Inflammatory macrophage treated with lipopolysaccharide for 1 hour (primary cell): ENCODE data around the gene RASGRF2.
"Not testable (repeated sequence)": the region's sequence is repeated elsewhere in the genome, so short reads cannot be mapped to it uniquely, and the experiment has no call there.

Source experiments
- DNase-seq, 2 donors: peaks; one replicate each; pipeline ENCODE4 v3.0.0-alpha.2; 2020 to 2022

The RASGRF2 gene

DNA sequence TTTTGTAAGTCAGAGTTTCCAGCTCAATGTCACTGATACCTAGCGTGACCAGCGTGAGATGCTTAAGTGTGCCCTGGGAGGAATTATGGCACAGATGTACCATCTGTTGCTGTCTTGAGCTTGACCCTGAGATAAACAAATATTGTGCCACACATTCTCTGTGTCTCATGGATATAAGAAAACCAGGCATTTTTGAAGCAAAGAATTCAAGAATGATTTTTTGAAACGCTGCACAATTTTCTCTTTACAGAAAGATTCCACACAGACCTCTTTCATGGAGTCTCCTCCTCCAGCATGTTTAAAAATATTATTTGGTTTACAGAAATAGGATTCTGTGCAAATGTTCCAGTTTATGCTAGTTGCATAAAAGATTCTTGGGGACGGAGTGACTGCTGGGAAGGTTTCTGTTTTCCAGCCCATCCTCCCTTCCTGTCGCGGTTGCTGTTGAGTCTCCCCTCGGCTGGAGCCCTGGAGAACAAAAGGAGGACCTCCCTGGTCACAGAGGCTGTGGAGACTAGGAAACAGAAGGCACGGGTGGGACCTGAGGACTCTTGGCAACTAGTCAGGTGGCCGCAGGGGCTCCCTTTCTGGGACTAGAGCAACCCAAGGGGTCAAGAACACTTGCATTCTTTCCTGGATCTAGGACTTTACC, 120.8 kb downstream of the RASGRF2 start:
- no peak for DNase-seq

DNA sequence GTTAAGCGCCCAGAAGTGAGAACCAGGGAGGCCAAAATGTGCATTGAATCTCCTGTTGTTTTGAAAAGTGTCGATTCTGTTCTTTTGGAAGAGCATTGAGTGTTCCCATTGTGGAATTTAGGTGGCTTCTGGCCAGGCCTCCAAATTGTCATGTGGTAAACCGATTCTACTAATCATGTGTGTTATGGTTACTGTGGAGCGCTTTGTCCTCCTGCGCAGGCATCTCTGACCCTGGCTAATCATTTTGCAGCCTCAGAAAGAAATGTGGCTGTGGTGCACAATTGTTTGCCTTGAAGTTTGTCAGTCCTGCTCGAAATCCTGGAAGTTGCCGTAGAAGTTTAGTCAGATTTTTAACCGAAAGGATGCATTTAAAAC, 121.3 kb downstream of the RASGRF2 start:
- no peak for DNase-seq

DNA sequence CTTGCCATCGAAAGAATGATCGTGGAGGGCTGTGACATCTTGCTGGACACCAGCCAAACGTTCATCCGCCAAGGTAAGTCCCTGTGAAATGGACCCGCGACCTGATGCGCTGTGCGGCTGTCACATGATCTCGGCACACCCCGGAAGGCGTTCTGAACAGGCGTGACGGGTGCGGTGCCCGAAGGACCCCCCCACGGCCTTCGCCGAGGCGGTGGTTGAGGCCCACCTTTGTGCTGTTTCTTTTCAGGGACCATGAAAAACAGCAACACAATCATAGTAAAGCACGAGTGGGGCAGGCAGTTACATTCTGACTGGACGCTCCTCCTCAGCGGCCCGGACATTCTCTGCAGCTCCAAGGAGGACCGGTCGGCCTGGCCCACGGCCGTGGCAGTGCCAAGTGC, 126.7 kb downstream of the RASGRF2 start:
- DNase-seq: no peak

DNA sequence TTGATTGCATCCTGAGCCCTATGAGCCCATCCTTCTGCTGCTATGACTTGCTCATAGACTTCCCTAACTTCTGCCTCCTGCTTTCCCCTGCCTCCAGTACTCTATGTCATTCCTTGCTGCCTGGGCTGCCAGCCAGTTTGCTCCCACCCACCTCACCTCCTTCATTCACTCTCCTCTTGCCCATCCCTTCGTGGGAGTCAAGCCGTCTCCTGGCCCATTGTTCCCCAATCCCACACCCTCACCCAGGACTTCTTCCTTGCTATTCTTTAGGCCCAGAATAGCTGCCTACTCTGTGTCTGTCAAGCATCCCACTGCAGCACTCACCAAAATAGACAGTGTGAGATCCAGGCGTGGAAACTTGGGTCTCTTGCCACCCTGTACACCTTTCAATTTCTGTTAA, 131.0 kb downstream of the RASGRF2 start:
- no peak for DNase-seq

DNA sequence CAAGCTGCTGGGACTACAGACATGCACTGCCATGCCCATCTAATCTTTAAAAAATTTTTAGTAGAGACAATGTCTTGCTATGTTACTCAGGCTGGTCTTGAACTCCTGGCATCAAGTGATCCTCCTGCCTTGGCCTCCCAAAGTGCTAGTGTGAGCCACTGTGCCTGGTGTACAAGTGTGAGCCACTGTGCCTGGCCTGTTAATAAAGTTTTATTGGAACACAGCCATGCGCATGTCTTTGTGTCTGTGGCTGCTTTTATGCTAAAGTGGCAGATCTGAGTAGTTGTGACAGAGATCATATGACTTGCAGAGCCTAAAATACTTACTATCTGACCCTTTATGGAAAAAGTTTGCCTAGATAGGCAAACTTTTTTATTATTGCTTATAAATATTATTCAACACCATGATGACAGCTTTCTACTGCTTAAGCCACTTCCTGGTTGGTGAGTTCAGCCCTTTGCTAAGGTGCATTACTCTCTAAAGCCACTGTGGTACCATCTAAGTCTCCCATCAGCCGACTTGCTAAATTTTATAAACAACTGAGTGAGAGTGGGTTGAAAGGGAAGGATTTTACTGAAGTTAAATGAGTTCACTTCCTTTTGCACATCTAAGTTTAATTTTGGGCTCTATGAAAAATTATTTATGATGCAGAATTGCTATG, 133.5 kb downstream of the RASGRF2 start:
- no peak for DNase-seq

DNA sequence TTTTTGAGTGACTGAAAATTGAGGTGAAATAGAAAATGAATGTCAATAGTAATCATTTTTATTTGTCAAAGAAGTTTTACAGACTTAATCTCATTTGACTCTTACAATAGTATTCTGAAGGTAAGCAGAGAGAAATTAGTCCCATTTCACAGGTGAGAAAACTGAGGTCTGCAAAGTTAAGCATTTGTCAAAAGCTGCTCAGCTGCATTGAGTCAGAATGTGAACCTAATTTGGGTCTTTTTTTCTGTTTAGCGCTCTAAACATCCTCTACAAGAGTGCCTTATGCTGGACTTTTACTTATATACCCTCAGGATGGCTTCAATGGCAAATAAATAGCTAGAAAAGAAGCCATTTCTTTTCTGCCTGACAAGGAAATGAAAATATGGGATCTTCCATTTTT, 135.7 kb downstream of the RASGRF2 start:
- DNase-seq: no peak

DNA sequence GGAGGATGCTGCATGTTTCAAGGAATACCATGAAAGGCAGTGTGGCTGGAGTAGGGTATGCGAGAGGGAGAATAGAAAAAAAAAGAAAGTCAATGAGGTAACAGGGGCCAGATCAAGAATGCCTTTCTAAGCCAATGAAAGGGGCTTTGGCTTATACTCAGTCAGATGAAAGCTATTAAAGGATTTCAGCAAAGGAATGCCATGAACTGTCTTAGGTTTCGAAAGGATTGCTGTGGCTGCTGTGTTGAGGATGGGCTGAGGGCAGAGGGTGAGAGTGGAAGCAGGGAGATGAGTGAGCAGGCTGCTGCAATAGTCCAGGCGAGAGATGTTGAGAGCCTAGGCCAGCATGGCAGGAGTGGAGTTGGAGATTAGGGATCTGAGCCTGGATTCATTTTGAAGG, 137.6 kb downstream of the RASGRF2 start:
- DNase-seq: no peak

DNA sequence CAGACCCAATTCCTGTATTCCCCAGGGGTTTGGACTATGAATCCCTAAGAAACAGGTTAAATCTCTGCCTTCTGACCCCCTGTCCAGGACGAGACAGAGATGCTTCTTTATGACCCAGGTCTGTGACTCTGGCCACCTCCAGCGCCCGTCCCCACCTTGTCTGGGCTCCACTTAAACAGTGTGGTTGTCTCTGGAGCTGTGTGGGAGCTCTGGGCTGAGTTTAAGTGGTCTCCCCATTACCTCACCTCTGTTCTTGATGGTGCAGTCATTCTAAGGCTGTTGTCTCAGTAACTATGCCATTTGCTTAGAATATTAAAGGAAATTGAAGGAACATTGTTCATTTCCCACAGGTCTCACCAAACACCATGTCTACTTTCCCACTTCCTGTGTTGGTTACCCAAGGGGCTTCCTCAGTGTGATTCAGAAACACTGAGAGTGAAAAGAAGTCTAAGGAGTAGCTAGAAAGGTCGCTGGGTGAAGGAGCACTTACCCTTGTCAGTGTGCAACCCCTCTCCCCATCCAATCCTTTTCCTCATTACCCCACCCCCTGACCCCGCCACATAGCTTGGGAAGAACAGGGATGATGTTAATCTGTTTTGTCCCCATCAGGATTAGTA, 145.2 kb downstream of the RASGRF2 start:
- DNase-seq: no peak

DNA sequence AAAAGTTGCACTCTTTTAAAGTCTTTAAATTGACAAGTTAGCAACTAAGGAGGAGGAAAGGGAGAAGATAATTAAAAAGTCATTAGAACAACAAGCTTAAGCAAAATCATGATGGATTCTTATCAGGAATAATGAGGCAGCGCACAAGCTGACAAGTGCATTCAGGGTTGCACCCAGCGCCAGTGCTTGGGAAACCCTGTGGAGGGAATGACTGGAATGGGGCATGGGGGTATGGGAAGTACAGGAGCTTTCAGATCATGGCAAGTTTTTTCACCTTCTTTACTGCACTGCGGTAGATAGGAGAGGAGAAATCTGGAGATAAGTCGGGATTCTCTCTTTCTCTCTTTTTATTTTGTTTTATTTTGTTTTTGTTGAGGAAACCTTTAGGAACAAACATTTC, 155.1 kb downstream of the RASGRF2 start:
- no peak for DNase-seq

DNA sequence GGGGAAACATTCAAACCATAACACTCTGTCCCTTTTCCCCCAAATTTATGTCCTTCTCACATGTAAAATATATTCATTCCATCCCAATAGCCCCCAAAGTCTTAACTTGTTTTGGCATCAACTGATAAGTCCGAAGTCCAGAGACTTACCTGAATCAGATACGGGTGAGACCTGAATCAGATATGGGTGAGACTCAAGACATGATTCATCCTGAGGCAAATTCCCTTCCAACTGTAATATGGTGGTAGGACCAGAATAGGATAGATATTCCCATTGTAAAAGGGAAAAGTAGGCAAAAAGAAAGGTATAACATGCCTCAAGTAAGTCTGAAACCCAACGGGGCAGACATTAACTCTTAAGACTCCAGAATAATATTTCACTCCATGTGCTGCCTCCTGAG, 157.4 kb downstream of the RASGRF2 start:
- DNase-seq: no peak

DNA sequence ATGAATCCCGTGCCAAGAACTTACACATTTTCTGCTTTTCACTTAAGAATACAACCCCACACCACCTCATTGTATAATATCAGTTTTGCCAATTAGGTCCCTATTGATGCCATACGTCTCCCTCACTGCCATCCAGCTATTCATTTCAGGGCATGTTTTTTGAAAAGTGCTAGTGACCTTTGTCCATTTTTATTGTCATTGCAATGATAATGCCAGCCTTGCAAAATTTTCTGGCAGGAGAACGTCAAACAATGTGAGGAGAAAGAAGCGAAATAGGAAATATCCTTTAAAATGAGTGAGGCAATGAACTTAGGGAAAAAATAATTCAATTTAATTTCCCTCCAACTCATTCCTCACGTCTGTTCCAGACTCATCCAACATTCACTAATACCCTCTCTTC, 161.1 kb downstream of the RASGRF2 start:
- DNase-seq: no peak

DNA sequence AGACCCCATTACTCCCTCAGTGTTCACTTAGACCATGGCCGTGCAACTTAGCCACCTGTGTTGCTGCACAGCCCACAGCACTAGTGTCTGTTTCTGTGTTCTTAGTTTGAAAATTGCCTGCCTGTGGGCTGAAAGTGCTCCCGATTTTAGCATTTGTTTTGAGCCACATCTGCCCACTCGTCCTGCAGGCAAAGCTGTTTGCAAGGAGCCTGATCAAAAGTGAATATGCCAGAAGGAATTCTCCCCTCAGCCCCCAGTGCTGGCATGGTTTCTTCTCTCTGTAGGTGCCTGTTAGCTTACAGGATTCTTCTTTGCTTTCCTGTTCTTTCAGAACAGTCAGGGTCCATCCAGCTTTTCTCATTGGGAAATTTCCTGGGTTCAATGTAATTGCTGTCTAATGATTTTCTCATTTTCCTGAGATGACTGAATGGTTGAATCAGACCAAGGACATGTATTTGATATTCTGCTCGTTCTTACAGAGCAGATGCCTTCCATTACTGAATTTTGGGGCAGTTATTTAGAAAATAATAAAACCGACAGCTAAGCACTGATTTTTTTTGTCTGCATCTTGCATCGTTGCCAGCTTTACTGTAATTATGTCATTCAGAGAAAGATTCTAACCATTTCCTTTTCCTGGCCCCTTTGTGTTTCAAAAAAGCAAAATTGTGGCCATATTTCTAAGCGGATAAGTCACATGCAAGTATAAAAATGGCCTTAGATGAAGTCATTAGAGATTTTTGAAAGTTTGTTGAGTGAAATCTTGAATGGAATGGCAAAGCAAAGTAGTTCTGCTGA, 161.9 kb downstream of the RASGRF2 start:
- no peak for DNase-seq

DNA sequence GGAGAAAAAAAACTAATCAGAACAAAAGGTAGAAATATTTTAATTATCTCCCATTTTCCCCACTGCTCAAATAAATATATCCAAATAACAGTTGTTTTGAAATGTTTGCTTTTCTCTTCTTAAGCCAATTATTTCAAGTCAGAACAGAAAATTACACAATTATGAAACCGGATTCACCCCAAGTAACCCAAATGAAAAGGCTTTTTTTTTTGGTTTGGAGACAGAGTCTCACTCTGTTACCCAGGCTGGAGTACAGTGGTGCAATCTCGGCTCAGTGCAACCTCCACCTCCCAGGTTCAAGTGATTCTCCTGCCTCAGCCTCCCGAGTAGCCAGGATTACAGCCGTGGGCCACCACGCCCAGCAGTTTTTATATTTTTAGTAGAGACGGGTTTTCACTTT, 164.5 kb downstream of the RASGRF2 start:
- DNase-seq: not testable (repeated sequence)

DNA sequence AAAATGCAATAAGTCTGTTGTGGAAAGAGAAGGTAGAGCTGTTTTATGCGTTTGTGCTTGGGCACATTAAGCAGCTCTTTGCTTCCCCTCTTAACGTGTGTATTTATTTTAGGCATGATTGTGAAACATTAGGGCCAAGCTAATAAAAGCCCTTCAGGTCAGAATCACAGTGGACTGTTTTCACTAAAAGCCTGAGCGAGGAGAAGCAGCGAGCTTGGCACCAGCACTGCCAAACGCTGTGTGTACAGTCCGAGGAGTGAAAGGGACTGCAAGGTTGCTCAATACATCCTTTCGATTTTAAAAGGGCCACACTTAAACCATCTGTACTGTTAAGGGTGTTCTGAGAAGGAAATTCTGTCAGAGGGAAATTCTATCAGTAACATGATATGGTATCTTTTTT, 165.8 kb downstream of the RASGRF2 start:
- DNase-seq: peak in 1 of 2 donors; percentile 3

DNA sequence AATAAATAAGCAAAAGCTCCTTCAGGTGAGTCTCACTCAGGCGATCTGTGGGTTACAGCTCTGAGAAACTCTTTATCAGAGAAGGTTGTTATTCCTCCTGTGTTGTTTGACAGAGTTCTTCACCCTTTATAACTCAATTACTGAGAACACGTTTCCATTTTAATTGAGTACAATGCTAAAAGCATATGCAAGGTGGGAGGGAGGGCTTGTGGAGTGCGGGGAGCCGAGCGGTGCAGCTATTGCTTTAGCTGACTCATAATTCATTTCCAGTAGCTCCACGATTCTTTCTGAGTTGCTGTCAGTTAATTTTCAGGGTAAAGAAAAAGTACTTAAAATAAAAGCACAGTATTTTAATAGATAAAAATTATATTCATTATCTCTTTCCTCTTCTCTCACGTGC, 168.3 kb downstream of the RASGRF2 start:
- DNase-seq: no peak

DNA sequence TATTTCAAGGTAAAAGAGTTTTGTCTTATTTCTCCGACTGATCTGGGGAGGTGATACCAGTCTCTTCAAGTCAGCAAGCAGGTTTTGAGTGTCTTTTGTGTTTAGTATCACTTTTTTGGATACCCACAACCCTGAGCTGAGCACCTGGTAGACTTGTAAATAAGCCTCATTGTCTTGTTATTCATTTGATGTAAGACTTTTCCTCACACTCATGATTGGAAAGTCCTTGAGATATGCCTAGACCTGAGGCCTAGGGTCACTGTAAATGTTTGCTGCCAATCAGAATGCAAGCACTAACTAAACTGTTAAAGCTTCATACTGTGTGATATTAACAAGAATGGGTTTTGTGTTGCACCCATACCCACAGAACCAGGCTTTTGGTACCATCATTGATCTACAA, 172.2 kb downstream of the RASGRF2 start:
- no peak for DNase-seq

DNA sequence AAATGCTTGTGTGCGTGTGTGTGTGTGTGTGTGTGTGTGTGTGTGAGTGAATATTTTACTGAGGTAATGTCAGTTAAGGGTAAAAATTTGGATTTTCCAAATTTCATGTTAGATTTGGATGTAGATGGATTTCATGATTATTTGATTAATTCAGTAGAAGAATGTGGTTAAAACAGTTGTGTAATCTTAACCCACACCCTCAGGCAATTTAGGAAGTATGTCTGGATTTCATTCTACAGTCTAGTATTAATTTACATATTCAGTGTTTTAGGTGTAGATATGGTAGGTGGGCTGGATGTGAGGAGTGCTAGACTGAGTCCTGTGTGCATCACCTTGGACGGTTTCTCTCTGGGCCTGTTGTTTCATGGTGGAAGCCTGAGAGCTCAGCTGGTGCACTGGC, 173.9 kb downstream of the RASGRF2 start:
- peak in 1 of 2 donors; percentile 3 for DNase-seq

DNA sequence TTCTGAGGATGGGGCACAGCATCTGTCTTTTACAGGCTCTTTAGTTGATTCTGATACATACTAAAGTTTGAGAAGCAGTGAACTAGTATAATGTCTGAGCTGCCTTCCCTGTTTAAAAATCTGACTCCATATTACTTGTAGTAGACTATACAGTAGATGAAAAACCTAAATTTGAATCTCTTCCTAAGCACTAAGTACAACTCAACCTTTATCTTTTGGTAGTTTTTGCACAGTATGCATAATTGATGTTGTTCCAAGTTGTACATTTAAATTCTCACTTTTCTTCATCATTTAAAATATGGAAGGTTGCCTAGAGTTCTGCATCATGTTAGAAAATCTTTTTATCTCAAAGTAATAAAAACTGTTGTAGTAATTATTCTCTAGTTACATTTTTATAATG, 174.4 kb downstream of the RASGRF2 start:
- DNase-seq: no peak

DNA sequence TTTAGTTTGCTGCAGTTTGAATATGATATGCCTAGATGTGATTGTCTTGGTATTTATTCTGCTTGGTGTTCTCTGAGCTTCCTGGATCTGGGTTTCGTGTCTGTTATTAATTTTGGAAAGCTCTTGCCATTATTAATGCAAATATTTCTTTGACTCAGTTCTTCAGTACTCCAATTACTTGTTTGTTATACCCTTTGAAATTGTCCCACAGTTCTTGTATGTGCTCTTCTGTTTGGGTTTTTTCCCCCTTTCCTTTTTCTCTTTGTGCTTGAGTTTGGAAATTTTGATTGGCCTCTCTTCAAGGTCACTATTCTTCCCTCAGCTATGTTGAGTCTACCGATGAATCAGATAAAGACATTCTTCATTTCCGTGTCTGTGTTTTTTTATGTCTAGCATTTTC, 176.4 kb downstream of the RASGRF2 start:
- no peak for DNase-seq

DNA sequence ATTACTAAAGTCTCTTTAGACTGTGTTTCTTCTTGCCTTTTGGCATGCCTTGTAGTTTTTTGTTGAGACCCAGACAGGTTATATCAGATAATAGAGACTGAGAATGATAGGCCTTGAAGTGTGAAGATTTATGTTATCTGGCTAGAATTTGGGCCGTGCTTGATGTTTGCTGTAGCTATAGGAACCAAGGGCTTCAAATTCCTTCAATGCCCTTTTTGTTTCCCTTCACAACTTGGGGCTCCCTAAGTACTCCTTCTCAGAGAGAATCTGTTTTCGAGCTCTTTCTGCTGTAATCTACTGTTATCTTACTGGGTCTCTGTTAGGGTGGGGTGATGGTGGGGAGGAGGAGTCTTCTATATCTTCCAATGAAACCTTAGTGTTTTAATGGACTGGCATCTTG, 177.7 kb downstream of the RASGRF2 start:
- no peak for DNase-seq

DNA sequence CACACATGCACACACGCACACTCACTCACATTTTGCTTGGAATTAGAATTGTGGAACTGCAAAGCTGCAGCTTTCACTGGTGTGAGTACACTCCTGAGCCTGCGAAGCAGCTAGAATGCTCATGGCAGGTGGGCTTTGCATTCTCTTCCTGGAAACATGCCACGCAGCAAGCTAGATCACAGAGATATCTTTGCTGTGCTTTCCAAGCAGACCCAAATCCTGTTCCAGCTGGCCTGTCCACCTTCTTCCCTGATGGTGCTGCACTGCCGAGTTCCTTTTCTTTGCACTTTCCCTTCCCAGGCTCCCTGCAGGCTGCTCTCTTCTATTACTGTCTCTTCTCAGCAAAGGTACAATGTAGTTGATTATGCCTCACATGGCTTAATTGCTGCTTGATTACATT, 180.3 kb downstream of the RASGRF2 start:
- DNase-seq: no peak

DNA sequence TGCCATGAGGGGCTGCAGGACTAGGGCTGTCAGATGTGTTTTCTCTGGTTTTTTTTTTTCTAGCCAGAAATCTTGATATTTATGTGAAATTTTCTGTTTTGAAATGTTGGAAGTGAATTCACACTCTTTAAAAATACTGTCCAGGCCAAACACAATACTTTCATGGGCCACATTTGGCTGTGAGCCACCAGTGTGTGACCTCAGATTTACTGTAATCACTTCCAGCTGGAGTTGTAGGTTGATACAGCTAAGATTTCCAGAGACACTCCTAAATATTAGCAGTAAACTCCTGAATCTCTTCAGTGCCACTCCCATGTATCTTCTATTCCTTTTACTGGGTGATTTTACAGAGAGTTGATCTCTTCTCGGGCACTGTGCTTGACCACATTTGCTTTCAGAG, 180.8 kb downstream of the RASGRF2 start:
- no peak for DNase-seq

DNA sequence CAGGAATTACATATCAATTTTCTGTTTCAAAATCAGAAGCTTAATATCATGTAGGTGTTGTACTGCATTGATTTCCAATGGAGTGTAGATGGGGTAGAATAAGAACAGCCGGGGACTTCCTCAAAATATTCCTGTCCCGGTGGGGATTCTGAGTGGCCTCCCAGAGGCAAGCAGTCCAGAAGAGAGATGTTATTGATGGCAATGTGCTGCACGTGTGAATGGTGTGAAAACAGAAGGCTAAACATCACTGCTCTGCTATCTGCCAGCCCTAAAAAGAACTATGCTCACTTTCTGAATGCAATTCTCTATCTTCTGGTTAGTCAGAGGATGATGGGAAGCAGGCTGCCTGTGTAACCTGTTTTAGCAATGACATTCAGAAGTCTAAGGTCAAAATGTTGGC, 181.9 kb downstream of the RASGRF2 start:
- no peak for DNase-seq
